Brain pericyte (primary cell): ENCODE measurements around the gene RNF103.
"Not testable (repeated sequence)": the region's sequence is repeated elsewhere in the genome, so short reads cannot be mapped to it uniquely, and the experiment has no call there.

ENCODE experiments used
- DNase-seq: peaks from one replicate; pipeline ENCODE4 v3.0.0-alpha.2; 2012; ENCODE audit warnings: low read depth, low spot score

Gene RNF103

DNA sequence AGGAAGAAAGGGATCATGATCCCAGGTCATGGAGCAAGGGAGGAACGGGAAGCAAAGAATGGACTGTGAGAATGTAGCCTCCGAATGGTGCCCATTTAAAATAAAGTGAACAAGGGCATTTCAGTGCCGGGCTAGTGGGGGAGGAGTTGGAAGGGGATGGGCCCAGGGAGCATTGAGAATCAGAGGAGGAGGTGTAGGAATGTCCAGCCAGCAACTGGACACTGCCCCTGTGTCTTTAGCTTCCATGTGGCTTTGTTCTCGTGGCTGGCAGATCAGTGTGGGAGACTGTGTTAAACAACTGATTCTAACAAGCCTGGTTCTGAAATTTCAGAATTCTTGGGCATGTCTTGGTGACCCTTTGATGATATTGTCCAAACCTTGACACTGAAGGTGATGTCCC lies 1.4 kb upstream of the RNF103 start:
- DNase-seq = no peak

DNA sequence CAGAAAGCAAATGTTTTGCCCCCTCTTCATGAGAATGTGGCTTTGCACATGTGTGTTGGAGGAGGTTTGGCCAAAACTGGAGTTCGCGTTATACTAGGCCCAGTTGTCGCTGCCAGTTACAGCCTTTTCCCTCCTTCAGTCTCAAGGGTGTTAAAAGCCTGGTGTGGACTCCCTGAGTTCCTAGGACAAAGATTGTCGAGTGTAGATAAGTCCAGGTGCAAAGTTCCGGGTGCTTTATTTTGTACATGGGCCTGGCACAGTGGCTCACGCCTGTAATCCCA lies 542 bp upstream of the RNF103 start:
- no peak for DNase-seq

DNA sequence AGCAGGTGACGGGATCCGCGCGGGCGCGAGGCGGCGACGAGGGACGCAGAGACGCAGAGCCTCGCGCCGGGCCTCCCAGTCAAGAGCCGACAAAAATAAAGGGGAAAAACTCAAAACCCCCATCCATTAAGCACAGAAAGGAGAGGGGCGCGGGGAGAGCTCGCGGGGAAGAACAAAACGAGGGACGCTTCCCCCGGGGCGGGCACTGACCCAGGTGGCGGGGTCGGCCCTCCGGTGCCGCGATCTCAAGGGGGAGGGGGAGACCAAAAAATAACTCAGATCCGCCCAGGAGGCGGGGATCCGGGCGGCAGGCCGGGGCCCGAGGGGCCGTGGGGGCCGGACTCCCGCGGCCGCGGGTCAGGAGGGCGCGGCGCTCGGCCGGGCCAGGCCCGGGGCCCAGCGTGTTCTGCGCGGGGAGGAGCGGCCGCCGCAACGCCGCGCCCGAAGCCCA lies 597 bp downstream of the RNF103 start:
- no peak for DNase-seq

DNA sequence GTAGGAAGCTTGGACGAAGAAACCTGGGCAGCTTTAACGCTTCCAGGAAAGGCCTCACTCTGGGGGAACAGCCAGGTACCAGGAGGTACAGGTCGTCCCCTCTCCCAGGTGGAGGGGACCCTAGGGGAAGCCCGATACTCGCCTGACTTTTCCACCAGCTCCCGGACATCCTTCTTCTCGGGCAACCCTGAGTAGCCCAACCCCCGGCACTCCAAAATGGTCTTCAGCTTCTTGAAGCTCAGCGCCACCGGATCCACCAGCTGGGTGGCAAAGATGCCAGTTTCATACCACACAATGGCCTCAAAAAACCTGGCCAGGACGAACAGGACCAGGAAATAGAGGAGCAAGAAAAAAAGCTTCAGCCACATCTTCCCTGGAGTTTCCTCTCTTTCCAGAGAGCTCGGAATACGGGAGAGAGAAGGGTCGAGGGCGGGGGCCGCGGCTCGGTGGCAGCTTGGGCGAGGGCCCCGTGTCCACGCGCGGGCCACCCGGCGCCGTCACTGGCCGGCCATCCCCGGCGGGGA lies 1.1 kb downstream of the RNF103 start:
- DNase-seq = no peak

DNA sequence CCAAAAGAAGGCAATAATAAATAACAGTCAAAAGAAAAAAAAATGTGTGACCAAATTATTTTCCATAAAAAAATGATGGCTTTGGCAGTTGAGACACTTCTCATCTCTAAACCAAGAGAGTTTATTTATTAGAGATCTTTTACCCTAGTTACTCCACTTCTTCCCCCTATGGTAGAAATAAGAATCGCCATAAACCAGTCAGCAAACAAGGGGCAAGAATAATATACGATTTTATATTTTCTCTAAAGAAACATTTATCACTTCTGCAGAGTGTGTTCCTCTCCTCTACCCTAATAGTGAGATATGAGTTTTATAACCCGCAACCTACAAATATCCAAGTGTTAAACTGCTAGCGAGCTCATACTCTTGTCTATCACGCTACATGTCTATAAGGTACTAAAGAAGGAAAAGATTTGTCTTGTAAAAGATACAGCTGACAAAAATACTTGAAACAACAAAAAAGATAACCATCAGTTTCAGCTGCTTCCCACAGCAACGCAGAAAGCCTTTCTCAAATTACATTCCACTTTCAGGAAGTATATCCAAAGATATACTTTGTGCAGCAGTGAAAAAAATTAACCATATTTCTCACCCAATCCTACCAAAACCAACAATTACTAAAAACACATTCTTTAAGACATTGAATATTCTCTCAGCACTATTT lies 2.3 kb downstream of the RNF103 start:
- no peak for DNase-seq

DNA sequence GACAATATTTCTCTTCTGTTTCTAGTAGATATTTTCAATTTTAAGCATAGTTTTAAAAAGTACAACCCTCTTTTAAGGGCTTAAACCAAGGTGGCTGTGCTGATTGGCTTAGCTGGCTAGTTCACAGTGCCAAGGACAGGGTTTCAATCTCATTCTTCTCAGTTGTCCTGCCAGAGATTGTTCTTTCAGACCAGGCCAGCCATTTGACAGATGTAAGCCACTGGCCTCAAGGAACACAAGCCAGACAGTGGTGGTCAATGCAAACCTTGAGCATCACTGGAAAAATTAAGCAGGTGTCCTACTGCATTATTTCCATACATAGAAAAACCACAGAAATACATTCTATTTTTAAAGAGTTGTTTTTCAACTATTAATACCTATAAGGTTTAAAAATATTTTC lies 5.9 kb downstream of the RNF103 start:
- no peak for DNase-seq

DNA sequence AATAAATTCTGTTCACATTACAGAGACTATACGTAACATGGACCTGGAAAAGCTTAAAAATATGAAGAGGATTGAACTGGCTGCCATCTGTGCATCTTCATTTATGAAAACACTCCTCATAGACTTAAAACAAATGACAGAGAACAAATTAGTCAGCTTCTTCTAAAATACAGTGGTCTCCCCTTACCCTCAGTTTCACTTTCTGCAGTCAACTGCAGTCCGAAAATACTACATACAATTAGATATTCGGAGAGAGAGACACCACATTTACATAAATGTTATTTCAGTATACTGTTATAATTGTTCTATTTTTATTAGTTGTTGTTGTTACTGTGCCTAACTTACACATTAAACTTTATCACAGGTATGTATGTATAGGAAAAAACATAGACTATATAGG lies 6.5 kb downstream of the RNF103 start:
- DNase-seq = no peak

DNA sequence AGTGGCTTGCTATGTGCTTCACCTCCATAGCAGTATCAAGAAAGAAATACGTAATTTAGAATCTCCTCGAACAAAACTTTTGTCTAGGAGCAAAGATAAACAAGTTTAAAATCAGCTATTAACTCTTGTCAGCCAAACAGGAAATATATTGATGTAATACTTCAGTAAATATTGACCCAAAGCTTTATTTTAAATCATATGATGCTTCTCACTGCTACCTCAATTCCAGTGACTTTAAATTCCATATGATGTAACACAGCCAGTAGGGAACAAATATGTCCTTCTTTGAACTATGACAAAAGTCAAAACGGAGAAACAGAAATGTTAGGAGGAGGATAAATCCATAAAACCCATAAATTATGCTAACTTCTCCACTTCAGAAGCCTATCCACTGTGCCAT lies 7.2 kb downstream of the RNF103 start:
- DNase-seq = no peak

DNA sequence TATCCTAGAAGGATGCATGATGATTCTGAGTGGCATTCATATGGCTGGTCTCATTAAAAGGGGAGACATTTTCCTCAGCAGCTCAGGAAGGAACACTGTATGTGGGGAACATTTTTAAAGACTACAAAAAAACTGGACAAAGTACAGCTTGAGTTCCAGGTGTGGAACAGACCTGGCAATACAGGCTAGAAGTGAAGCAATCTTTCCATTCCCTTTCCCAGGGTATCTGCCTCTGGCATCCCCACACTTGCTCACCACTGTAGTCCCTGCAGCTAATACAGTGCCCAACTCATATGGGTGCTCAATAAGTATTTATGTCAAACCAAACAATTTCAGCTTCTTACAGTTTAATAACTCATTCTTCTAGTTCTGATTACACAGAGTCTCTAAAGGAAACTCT lies 8.1 kb downstream of the RNF103 start:
- no peak for DNase-seq

DNA sequence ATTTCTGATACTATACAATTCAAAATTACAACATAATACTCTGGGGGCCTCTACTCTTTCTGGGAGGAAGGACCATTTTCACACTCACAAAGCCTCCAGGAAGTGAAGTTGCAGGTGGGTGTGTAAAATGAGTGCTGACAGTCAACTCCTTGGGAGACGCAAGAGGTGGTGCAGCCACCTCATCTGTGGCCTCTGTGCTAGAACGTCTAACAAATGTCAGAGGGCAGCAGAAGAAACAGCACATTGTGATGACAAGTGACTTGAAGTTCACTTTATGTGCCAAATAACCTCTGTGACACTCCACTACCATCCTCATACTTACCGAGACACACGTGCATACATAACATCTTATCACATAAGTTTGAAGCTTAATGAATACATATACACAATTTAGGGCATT lies 10.2 kb downstream of the RNF103 start:
- DNase-seq = no peak

DNA sequence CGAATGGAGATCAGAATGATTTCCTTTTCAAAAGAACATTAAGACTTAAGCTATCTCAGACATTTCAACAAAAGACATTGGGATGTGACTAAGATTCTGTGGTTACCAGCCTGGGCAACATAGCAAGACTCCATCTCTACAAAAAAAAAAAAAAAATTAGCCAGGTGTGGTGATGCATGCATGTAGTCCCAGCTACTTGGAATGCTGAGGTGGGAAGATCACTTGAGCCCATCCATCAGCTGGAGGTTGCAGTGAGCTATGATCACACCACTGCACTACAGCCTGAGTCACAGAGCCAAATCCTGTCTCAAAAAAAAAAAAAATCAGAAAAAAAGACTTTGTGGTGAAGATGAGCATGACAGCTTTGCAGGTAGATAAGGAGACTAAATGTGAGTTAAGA lies 12.8 kb downstream of the RNF103 start:
- no peak for DNase-seq

DNA sequence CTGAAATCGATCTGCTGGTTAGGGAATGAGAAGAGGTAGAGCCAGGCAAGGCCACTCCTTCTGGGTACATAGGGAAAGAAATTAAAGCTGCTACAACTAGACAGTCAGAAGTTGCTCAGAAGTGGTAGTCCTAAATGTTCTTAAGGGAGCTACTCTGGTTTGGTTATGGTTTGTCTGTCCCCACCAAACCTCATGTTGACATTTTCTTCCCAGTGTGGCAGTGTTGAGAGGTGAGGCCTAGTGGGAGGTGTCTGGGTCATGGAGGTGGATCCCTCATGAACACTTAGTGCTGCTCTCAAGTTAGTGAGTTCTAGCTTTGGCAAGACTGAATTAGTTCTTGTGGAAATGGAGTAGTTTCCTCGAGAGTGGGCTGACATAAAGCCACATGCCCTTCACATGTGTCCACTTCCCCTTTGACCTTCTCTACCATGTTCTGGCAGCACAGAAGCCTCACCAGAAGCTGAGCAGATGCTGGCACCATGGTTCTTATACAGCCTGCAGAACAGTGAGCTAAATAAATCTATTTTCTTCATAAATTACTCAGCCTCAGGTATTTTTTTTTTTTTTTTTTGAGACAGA lies 14.7 kb downstream of the RNF103 start:
- no peak for DNase-seq

DNA sequence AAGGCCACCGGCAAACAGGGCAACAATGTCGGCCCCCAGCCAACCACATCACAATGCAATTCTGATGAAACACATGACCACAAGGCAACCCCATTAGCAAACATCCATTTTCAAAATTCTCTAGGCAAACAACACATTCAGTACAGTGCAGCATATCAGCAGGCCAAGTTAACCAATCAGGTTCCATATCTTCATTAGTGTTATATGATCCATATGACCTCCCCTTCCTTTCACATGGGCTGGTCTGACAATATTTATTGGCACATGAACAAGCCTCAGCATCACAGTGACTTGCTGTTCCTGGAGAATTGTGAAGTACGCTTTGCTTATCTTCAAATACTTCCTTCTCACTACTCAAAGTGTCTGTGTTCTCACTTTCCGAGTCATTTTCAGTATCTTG lies 19.8 kb downstream of the RNF103 start:
- DNase-seq = no peak

DNA sequence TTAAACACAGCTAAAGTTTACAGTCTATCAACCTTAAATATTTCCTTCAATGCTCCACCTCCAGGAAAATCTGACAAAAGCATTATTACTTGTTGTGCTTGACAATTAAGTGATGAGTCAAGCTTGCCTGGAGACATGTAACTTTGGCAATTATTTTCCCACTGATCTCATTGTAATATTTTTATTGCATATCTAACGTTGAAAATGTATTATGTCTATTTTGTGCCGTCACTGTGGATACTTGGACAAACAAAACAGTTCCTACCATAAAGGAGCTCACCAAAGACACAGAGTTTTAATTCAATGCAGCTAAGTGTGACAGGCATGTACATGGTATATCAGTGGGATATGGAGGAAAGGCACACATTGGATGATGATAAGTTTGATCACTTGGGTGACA lies 24.7 kb downstream of the RNF103 start:
- no peak for DNase-seq

DNA sequence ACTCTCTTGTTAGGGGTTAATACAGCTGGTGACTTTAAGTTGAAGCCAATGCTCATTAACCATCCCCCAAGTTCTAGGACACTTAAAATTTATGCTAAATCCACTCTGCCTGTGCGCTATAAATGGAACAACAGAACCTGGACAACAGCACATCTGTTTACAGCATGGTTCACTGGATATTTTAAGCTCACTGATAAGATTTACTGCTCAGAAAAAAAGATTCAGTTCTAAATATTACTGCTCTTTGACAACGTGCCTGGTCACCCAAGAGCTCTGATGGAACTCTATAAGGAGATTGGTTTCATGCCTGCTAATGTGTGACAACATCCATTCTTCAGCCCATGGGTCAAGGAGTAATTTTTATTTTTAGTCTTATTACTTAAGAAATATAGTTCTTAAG lies 27.5 kb downstream of the RNF103 start:
- DNase-seq = no peak

DNA sequence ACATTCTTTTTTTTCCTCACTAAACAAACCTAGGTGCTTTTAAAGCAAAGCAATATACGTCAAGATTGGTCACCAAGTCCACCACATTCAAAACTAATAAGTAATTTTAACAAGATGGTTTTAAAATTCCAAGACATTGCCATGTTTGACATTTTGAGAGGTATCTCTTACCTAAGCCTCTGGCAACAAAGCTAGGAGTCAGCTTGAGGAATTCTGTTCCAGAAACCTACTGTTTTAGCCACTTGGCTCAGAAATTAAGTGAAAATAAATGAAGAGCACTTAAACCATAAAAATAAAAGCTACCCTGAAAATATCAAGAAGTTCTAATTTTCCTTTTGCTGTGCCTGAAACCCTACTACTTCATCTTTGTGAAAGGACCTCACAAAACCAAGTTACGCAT lies 30.4 kb downstream of the RNF103 start:
- no peak for DNase-seq

DNA sequence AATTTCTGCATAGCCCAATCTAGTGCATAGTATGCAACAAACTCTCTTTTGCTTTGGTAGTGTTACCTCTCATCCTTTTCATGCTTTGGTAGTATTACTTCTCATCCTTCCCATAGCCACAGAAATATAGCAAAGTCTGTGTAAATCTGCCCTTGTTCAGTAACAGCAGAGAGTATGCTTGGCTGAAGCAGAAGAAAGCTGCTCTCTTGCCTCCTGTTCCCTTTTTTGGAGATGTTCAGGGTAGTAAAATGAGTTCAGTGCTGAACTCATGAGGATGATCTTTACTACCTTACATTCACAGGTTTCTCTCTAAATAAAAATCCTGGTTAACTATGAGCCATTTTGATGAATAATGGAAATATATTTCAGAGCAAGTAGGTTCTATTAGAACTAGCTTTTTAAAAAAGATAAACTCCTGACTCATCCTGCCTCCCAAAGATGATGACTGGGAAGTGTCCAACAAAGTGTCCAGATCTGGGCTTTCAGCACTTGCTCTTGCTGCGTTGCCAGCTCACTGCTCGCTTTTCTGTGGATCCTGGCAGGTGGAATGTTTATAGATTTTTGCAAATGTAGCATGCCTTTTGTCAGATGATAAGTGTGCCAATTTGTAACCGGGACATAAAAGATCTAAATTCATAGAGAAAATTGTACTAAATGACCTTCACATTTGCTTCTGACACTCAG lies 31.0 kb downstream of the RNF103 start:
- no peak for DNase-seq

DNA sequence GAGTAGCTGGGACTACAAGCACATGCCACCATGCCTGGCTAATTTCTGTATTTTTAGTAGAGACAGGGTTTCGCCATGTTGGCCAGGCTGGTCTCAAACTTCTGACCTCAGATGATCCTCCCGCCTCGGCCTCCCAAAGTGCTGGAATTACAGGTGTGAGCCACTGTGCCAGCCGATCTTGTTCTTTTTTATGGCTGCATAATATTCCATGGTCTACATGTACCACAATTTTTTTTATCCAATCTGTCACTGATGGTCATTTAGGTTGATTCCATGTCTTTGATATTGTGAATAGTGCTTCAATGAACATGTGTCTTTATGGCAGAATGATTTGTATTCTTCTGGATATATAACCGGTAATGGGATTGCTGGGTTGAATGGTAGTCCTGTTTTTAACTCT lies 34.0 kb downstream of the RNF103 start:
- not testable (repeated sequence) for DNase-seq

DNA sequence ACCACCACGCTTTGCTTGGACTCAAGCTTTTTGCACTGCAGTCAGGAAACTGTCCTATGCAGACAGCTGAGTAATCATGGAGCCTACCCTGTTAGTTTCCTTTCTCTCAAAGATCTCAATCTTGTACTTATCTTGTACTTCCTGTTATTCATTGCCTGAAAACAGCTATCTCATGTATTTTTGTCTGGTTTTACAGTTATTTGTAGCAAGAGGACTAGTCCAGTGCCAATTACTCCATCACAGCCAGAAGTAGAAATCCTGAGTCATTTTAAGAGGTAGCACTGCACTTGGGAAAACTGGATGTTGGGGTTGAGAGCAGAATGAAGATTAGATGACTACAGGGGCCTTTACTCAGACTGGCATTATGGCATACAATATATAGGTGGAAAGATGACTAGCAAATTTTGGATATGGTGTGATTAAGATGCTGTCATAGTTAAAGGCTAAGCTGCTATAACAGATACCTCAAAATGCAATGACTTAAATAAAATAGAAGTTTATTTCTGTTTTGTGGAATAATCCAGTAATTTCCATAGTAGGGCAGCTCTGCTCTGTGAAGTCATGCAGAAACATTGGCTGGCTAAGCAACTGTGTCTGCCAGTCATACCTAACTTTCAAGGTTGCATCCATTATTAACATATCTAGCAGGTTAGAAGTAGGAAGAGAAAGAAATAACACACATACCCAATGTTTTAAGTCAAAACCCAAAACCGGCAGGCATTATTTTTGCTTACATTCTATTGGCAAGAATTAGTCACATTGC lies 39.3 kb downstream of the RNF103 start:
- DNase-seq = no peak

DNA sequence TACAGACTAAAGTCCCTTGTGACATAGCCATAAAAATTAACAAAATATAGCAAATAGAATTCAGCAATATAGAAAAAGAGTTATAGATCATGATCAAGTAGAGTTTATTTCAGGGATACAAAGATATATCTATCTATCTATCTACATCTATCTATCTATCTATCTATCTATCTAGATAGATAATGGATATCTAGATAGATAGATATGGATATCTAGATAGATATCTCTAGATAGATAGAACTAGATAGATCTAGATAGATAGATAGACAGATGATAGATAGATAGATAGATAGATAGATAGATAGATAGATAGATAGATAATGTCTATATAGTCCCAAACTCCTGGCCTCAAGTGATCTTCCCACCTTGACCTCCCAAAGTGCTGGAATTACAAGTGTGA lies 43.1 kb downstream of the RNF103 start:
- no peak for DNase-seq

DNA sequence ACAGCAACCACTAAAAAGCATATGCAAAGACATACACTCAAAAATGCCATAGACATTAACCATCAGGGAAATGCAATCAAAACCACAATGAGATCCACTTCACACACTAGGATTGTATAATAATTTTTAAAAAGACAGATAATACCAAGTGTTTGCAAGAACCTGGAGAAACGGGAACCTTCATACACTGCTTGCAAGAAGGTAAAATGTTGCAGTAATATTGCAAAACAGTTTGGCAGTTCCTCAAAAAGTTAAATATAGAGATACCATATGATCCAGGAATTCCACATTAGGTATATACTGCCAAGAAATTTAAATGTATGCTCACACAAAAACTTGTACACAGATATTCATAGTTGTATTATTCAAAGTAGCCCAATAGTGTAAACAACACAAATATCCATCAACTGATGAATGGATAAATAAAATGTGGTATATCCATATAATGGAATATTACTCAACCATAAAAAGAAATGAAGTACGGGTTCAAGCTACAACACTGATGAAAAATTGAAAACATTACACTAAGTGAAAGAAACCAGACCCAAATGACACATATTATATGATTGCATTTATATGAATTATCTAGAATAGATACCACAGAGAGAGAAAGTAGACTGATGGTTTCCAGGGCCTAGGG lies 45.7 kb downstream of the RNF103 start:
- DNase-seq = no peak

DNA sequence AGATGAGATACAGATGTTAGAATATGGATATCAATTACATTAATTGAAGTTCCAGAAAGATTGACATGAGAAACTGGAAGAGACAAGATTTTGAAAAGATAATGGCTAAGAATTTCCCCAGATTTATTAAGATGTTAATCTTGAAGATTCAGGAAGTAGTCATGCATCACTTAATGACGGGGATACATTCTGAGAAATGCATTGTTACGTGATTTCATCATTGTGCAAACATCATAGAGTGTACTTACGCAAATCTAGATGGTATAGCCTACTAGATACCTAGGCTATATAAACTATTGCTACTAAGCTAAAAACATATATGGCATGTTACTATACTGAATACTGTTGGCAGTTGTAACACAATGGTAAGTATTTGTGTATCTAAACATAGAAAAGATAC lies 53.6 kb downstream of the RNF103 start:
- DNase-seq = no peak
